ENCODE data around the gene DAAM2. TPM values are rescaled to one million over a fixed set of nuclear protein-coding genes. Genes with fewer than 3 reads are reported as not detected.

Gene DAAM2
- total and polyA plus RNA-seq, 9 of the 15 experiments (the other 6 are each of a cell fraction or from before 2014, with no cell fraction given) = 0.01 to 0.07 TPM; not detected in 7

DNA sequence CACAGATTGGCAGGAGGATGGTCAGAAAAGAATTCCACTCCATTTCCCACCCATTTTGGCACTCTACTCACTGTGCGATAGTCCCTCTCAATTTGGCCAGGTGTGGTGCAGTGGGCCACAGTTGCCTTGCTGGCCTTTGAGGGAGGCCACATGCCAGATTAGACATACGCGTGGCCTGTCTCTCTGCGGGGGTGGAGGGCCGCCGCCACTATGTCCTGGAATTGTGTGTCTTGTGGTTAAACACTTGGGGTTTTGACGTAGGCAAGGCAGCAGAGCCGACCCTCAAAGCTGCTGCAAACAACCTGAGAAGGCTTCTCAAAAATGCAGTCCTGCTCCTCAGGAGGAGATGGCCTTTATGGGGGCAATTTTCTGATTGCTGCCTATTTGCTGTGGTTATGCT, 4.9 kb upstream of the DAAM2 start (continued):
- TF ChIP-seq, protein P1, sequence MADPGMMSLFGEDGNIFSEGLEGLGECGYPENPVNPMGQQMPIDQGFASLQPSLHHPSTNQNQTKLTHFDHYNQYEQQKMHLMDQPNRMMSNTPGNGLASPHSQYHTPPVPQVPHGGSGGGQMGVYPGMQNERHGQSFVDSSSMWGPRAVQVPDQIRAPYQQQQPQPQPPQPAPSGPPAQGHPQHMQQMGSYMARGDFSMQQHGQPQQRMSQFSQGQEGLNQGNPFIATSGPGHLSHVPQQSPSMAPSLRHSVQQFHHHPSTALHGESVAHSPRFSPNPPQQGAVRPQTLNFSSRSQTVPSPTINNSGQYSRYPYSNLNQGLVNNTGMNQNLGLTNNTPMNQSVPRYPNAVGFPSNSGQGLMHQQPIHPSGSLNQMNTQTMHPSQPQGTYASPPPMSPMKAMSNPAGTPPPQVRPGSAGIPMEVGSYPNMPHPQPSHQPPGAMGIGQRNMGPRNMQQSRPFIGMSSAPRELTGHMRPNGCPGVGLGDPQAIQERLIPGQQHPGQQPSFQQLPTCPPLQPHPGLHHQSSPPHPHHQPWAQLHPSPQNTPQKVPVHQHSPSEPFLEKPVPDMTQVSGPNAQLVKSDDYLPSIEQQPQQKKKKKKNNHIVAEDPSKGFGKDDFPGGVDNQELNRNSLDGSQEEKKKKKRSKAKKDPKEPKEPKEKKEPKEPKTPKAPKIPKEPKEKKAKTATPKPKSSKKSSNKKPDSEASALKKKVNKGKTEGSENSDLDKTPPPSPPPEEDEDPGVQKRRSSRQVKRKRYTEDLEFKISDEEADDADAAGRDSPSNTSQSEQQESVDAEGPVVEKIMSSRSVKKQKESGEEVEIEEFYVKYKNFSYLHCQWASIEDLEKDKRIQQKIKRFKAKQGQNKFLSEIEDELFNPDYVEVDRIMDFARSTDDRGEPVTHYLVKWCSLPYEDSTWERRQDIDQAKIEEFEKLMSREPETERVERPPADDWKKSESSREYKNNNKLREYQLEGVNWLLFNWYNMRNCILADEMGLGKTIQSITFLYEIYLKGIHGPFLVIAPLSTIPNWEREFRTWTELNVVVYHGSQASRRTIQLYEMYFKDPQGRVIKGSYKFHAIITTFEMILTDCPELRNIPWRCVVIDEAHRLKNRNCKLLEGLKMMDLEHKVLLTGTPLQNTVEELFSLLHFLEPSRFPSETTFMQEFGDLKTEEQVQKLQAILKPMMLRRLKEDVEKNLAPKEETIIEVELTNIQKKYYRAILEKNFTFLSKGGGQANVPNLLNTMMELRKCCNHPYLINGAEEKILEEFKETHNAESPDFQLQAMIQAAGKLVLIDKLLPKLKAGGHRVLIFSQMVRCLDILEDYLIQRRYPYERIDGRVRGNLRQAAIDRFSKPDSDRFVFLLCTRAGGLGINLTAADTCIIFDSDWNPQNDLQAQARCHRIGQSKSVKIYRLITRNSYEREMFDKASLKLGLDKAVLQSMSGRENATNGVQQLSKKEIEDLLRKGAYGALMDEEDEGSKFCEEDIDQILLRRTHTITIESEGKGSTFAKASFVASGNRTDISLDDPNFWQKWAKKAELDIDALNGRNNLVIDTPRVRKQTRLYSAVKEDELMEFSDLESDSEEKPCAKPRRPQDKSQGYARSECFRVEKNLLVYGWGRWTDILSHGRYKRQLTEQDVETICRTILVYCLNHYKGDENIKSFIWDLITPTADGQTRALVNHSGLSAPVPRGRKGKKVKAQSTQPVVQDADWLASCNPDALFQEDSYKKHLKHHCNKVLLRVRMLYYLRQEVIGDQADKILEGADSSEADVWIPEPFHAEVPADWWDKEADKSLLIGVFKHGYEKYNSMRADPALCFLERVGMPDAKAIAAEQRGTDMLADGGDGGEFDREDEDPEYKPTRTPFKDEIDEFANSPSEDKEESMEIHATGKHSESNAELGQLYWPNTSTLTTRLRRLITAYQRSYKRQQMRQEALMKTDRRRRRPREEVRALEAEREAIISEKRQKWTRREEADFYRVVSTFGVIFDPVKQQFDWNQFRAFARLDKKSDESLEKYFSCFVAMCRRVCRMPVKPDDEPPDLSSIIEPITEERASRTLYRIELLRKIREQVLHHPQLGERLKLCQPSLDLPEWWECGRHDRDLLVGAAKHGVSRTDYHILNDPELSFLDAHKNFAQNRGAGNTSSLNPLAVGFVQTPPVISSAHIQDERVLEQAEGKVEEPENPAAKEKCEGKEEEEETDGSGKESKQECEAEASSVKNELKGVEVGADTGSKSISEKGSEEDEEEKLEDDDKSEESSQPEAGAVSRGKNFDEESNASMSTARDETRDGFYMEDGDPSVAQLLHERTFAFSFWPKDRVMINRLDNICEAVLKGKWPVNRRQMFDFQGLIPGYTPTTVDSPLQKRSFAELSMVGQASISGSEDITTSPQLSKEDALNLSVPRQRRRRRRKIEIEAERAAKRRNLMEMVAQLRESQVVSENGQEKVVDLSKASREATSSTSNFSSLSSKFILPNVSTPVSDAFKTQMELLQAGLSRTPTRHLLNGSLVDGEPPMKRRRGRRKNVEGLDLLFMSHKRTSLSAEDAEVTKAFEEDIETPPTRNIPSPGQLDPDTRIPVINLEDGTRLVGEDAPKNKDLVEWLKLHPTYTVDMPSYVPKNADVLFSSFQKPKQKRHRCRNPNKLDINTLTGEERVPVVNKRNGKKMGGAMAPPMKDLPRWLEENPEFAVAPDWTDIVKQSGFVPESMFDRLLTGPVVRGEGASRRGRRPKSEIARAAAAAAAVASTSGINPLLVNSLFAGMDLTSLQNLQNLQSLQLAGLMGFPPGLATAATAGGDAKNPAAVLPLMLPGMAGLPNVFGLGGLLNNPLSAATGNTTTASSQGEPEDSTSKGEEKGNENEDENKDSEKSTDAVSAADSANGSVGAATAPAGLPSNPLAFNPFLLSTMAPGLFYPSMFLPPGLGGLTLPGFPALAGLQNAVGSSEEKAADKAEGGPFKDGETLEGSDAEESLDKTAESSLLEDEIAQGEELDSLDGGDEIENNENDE (IDR thresholded peaks at IDR 0.05; ENCODE audit: low read depth, low read length) = no peak
- no peak for TF ChIP-seq YBX1 (IDR thresholded peaks at IDR 0.05)
- TF ChIP-seq, protein P2, sequence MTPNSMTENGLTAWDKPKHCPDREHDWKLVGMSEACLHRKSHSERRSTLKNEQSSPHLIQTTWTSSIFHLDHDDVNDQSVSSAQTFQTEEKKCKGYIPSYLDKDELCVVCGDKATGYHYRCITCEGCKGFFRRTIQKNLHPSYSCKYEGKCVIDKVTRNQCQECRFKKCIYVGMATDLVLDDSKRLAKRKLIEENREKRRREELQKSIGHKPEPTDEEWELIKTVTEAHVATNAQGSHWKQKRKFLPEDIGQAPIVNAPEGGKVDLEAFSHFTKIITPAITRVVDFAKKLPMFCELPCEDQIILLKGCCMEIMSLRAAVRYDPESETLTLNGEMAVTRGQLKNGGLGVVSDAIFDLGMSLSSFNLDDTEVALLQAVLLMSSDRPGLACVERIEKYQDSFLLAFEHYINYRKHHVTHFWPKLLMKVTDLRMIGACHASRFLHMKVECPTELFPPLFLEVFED (CRISPR knock-in tag; conservative IDR thresholded peaks at IDR 0.05) = no peak
- TF ChIP-seq SP2 (IDR thresholded peaks at IDR 0.05; ENCODE audit: extremely low read depth, low read depth, low read length, poor library complexity, severe bottlenecking) = no peak
- no peak for TF ChIP-seq NR3C1 (CRISPR knock-in tag; IDR thresholded peaks at IDR 0.05)
